SJSA1 (cell line): ENCODE measurements around the gene C2CD4C. TPM values are rescaled to one million over a fixed set of nuclear protein-coding genes. Genes with fewer than 3 reads are reported as not detected.

Experiments used
- DNase-seq, 2 experiments: peaks; one replicate each; pipeline ENCODE4 v3.0.0-alpha.2; 2015 to 2020; ENCODE audit warnings: low spot score in 2 of 2, low read depth in 1 of 2
- H3K27ac ChIP-seq: fragments of 250-450 bp; sonication (Bioruptor Pico); 2 replicates; pipeline ENCODE4 v1.5.1; 2020; ENCODE audit warnings: mild to moderate bottlenecking, moderate library complexity
- H3K27me3 ChIP-seq: fragments of 250-450 bp; sonication (Bioruptor Pico); replicated peaks from 2 replicates; pipeline ENCODE4 v1.5.1; 2020; ENCODE audit warnings: mild to moderate bottlenecking, moderate library complexity
- H3K36me3 ChIP-seq: fragments of 250-450 bp; sonication (Bioruptor Pico); 2 replicates; pipeline ENCODE4 v1.5.1; 2020; ENCODE audit warnings: mild to moderate bottlenecking
- H3K4me1 ChIP-seq: fragments of 250-450 bp; sonication (Bioruptor Pico); replicated peaks from 2 replicates; pipeline ENCODE4 v1.6.1; 2021; ENCODE audit warnings: mild to moderate bottlenecking
- H3K4me3 ChIP-seq: fragments of 250-450 bp; sonication (Bioruptor Pico); 2 replicates; pipeline ENCODE4 v1.5.1; 2020; ENCODE audit warnings: mild to moderate bottlenecking
- H3K9me3 ChIP-seq: fragments of 250-450 bp; sonication (Bioruptor Pico); replicated peaks from 2 replicates; pipeline ENCODE4 v1.5.1; 2020; ENCODE audit warnings: mild to moderate bottlenecking
- total RNA-seq: library from RNA; depleted of rRNA; stranded (reverse); fragments of >200 nt; shearing (Covaris generic); gene quantifications from 2 replicates; pipeline ENCODE4 v1.2.3, GENCODE V29; 2014

Gene C2CD4C
- total RNA-seq, 1 experiment from 2014 or later: 0.05 TPM

DNA sequence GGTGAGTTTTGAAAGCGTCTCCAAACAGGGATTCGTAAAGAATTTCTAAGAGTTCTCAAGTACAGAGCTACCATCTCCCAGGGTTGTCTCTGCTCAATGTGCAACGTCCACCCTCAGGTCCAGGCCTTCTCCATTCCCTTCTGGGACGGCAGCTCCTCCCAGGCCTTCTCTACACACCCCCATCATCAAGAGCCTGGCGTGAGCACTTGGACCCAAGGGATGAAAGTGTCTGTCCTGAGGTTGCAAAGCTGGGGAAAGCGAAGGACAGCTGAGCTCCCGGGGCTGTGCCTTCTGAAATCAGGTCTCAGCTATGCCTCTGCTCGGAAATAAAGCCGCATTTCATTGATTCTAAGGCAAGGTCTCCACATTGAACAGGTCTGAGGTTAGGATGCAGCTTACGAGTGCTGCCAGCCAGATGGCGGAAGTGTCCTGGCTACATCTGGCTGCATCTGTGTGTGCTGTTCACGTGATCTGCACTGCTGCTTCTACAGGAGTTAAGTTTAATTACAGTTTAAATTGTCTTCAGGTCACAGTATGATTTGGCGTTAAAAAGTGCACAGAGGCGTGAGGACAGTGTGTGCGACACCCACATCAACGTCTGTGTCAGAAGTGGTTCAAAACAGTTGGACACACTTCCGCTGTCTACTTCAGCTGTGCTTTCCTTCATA is 37.3 kb downstream of the C2CD4C start:
- H3K9me3 ChIP-seq: no peaks in the 10 kb centered on the region
- H3K4me3 ChIP-seq: no peak overlapping the region
- H3K4me1 ChIP-seq: no peaks in the 10 kb centered on the region
- H3K36me3 ChIP-seq: no peaks in the 10 kb centered on the region
- no peak overlapping the region for H3K27ac ChIP-seq
- peak in 1 of 2 experiments; percentile 24 for DNase-seq
- peaks cover 59% of the 10 kb centered on the region for H3K27me3 ChIP-seq

DNA sequence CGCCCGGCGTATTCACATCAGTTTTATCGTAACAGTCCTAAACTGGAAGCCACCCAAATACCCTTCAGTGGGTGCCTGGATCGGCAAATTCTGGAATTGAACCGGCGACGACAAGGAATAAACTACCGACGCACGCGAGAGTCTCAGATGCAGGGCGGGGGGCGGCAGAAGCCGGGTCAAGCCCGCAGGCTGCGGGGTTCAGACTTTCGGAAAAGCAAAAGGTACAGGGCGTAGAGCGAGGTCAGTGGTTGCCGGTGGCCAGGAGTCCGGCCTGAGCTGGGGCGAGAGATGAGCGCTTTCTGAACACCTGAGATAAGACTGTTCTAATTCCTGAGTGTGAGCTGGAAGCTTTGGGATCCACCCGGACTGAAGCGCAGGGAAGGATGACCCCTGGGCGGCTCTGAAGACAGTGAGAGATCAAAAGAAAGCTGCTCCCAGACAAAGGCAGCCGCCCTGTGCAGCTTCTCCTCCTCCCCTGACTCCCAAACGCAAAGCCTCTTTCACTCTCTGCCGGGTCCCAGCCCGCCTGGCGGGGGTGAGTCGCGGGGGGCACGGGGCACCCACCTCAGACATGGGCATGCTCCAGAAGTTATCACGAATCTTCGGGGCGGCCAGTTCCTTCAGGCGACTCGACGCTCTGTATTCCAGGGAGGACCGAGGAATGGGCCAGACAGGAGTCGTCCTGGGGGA is 38.2 kb downstream of the C2CD4C start:
- peaks cover 56% of the 10 kb centered on the region for H3K27me3 ChIP-seq
- H3K36me3 ChIP-seq: no peaks in the 10 kb centered on the region
- H3K27ac ChIP-seq: no peak overlapping the region
- H3K9me3 ChIP-seq: no peaks in the 10 kb centered on the region
- DNase-seq: peak in 1 of 2 experiments; percentile 32
- H3K4me3 ChIP-seq: no peak overlapping the region
- no peaks in the 10 kb centered on the region for H3K4me1 ChIP-seq

DNA sequence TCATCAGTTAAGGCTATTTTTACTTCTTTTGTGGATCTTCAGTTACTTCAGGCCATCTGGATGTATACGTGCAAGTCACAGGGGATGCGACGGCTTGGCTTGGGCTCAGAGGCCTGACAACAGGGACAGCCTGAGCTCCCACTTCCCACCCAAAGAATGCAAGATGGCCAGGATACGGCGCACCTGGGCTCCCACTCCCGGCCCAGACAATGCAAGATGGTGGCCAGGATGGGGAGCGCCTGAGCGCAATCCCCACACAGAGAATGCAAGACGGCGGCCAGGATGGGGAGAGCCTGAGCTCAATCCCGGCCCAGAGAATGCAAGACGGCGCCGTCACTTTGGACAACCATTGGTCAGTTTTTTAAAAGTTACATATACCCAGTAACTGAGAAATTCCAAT is 39.1 kb downstream of the C2CD4C start:
- Histone ChIP-seq H3K27me3 (peaks cover 47% of the 10 kb centered on the region), H3K4me1 (no peaks in the 10 kb centered on the region), H3K4me3 (no peak overlapping the region), H3K27ac (no peak overlapping the region), H3K9me3 (no peaks in the 10 kb centered on the region), H3K36me3 (no peaks in the 10 kb centered on the region)
- DNase-seq: peak in 1 of 2 experiments; percentile 25

DNA sequence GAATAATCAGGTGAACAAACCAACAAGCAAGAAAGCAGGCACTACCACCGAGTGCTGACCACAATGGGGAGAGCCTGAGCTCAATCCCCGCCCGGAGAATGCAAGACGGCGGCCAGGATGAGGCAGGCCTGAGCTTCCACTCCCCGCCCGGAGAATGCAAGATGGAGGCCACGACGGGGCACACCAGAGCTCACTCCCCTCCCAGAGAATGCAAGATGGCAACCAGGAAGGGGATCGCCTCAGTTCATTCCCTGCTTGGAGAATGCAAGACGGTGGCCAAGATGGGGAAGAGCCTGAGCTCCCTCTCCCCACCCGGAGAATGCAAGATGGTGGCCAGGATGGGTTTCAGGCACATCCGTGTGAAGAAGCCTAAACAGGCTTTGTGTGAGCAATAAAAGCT is 39.7 kb downstream of the C2CD4C start:
- DNase-seq: peak in 1 of 2 experiments; percentile 26
- no peaks in the 10 kb centered on the region for H3K36me3 ChIP-seq
- no peaks in the 10 kb centered on the region for H3K4me1 ChIP-seq
- no peak overlapping the region for H3K4me3 ChIP-seq
- no peaks in the 10 kb centered on the region for H3K9me3 ChIP-seq
- no peak overlapping the region for H3K27ac ChIP-seq
- H3K27me3 ChIP-seq: peaks cover 41% of the 10 kb centered on the region

DNA sequence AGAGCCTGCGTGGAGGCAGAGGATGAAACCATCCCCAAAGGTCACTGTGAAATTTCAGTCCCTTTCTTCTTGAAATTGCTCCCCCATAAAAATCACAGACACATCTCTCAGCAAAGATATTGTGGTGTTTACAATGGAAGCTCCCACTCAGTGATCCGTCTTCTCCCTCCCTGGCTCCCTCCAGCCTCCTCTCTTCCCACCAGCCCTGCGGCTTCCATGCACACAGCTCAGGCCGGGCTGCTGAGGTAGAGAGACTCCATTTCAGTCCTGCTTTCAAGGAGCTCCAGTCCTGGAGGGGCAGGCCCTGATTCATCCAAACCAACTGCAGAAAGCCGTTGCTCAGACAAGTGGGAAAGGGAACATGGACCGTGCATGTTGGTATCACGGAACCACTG is 40.3 kb downstream of the C2CD4C start:
- Histone ChIP-seq H3K27ac (no peak overlapping the region), H3K36me3 (no peaks in the 10 kb centered on the region), H3K4me1 (no peaks in the 10 kb centered on the region), H3K9me3 (no peaks in the 10 kb centered on the region), H3K4me3 (no peak overlapping the region), H3K27me3 (peaks cover 34% of the 10 kb centered on the region)
- peak in 1 of 2 experiments; percentile 22 for DNase-seq

DNA sequence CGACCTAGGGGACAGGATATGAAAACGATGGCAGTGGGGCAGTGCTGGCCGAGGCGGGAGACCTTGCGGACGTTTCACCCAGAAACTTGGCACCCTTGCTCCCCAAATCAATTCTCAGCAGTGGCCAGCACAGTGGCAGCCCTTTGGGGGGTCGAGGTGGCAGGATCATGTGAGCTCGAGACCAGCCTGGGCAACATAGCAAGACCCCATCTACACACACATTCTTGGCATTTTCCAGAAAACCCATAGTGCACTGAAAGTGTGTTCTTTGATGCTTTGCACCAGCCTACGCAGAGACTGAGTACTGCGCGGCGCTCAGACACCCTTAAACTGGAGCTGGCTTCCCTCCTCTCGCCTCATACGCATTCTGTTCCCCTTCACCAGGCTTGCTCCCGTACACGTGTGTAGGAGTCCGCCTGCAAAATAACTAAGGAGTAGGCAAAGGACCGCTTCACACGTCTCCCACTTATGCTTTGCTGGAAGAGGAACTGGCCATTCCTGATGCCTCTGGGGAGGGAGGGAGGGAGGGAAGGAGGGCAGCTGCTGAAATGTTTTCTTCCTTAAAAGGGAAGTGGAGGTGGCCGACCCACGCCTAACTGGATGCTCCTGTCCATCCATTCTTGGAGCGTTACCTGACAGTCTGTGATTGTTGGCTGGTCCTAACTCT is 40.9 kb downstream of the C2CD4C start:
- DNase-seq: peak in 1 of 2 experiments; percentile 15
- H3K27ac ChIP-seq: no peak overlapping the region
- H3K36me3 ChIP-seq: no peaks in the 10 kb centered on the region
- H3K4me3 ChIP-seq: no peak overlapping the region
- no peaks in the 10 kb centered on the region for H3K4me1 ChIP-seq
- peaks cover 29% of the 10 kb centered on the region for H3K27me3 ChIP-seq
- H3K9me3 ChIP-seq: no peaks in the 10 kb centered on the region

DNA sequence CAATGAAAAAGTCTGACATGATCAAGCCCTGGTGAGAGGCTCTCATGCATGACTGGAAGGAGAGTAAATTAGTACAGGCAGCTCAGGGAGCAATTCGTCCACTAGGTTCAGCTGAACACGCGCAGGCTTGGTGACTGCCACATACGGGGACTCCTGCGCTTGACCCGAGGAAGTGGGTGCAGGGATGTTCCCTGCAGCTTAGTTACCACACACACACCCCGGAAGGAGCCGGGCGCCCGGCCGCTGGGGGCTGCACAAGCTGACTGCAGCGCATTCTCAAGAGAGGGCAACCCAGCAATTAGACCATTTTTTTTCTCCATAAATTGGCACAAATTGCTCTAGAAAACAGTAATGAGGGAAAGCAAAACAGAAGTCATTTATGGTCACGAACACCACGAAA is 41.4 kb downstream of the C2CD4C start:
- Histone ChIP-seq H3K27ac (no peak overlapping the region), H3K4me3 (no peak overlapping the region), H3K36me3 (no peaks in the 10 kb centered on the region), H3K27me3 (peaks cover 24% of the 10 kb centered on the region), H3K9me3 (no peaks in the 10 kb centered on the region), H3K4me1 (no peaks in the 10 kb centered on the region)
- peak in 1 of 2 experiments; percentile 31 for DNase-seq

DNA sequence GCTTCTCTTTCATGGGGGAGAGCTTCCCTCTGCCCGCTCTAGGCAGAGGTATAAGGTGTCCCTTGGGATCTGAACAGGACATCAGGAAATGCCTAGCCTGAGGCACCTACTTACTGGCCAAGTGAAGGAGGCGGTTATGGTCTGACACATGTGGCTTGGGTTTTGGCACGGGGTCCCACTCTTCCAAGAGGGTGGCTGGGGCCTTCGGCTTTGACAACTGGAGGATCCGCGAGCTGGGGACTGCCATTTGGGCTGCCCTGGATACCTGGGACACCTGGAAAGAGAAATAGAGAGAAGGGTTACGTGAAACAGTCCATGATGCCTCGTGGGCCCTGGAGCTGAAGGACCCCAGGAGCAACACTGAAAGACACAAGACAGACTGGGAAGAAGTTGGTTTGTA is 42.0 kb downstream of the C2CD4C start:
- Histone ChIP-seq H3K27ac (no peak overlapping the region), H3K36me3 (no peaks in the 10 kb centered on the region), H3K4me1 (no peaks in the 10 kb centered on the region), H3K9me3 (no peaks in the 10 kb centered on the region), H3K4me3 (no peak overlapping the region), H3K27me3 (peaks cover 18% of the 10 kb centered on the region)
- peak in 1 of 2 experiments; percentile 30 for DNase-seq

DNA sequence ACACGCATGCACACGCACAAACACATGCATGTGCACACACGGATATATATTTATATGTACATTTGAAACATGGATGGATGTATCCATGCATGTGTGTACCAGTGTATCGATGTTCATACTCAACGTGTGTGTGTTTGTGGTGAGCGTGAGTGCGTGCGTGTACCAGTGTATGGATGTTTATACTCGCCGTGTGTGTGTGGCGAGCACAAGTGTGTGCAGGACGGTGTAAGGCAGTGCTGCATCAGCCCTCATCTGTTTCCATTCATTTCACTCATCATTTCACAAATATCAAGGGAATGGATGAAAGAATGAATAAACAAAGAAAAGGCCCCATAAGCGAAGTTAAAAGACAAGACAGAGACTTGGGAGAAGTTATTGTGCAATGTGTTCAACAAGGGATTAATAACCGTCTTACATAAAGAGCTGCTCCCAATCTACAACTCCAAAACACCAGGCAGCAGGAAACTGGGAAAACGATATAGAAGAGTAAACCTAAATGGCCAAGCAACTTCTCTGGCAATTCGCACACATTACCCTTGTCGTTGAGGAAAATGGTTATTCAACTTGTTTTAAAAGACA is 42.7 kb downstream of the C2CD4C start:
- H3K27me3 ChIP-seq: peaks cover 11% of the 10 kb centered on the region
- no peaks in the 10 kb centered on the region for H3K9me3 ChIP-seq
- no peaks in the 10 kb centered on the region for H3K4me1 ChIP-seq
- no peak overlapping the region for H3K27ac ChIP-seq
- H3K36me3 ChIP-seq: no peaks in the 10 kb centered on the region
- DNase-seq: peak in 1 of 2 experiments; percentile 9
- H3K4me3 ChIP-seq: no peak overlapping the region

DNA sequence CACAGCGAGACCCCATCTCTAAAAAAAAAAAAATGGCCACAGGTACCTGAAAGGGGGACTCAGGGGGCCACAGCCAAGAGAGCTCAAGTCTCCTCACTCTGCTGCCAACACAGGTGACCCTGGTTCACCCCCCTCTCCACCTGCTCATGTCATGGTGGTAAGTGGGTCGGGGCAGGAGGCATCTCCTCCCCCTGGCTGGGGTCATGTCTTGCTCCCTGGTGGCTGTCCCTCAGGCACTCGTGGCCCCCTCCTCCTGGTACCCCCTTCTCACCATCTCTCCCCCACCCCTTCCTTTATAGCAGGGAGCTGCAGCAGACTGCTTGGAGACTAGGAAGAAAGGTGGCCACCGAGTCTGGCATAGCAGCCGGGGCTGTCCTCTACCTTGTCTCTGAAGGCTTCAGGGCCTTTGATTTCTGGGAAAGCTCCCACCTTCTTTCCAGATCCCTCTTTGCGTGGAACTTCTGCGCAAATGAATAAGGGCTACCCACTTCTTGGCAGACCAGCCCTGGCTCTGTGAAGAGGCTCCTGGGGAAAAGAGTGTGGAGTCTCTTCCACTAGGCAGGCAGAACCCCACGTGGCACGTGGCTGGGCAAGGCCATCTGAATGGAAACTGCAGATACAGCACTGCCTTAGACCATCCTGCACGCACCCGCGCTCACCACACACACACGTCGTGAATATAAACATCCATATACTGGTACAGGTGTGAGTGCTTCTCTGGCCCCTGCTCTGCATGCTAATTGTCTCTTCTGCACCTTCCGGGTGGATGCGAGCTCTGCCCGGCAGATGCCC is 44.3 kb downstream of the C2CD4C start:
- Histone ChIP-seq H3K36me3 (no peaks in the 10 kb centered on the region), H3K27ac (no peak overlapping the region), H3K9me3 (no peaks in the 10 kb centered on the region), H3K4me3 (no peak overlapping the region), H3K4me1 (no peaks in the 10 kb centered on the region), H3K27me3 (0 out of 2 replicates have a peak, but pooled peaks cover 5% of the 10 kb centered on the region)
- peak in 1 of 2 experiments; percentile 29 for DNase-seq

DNA sequence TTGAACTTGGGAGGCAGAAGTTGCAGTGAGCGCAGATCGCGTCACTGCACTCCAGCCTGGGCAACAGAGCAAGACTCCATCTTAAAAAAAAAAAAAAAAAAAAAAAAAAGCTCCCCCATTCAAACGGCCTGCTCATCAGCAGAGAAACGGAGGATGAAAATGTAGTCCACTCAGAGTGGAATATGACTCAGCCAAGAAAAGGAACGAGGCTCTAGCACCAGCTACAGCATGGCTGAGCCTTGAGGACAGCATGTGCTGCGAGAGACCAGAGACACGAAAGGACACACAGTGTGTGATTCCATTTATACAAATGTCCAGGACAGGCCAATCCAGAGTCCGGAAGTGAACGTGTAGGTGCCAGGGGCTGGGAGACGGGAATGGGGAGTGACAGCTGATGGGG is 46.3 kb downstream of the C2CD4C start:
- peak in 1 of 2 experiments; percentile 28 for DNase-seq
- Histone ChIP-seq H3K4me1 (no peaks in the 10 kb centered on the region), H3K27me3 (0 out of 2 replicates have a peak, but pooled peaks cover 5% of the 10 kb centered on the region), H3K4me3 (no peak overlapping the region), H3K27ac (no peak overlapping the region), H3K9me3 (no peaks in the 10 kb centered on the region), H3K36me3 (no peaks in the 10 kb centered on the region)

DNA sequence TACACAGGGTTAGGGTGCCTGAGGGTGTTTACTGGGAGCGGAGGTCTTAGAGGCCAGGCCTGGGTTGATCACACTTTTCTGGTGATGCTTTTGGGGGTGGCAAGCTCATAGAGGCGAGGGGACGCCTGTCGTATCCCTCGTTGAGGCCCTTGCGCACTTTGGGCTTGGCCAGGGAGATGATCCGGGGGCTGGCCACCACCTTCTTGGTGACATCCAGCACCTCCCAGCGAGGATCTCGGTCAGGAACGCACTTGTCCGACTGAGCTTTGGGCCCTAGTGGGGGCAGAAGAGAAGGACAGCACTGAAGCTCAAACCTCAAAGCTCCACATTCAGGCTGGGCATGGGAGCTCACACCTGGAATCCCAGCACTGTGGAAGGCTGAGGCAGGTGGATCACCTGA is 46.8 kb downstream of the C2CD4C start:
- DNase-seq: peak in 1 of 2 experiments; percentile 40
- Histone ChIP-seq H3K9me3 (no peaks in the 10 kb centered on the region), H3K27me3 (0 out of 2 replicates have a peak, but pooled peaks cover 5% of the 10 kb centered on the region), H3K4me1 (no peaks in the 10 kb centered on the region), H3K27ac (no peak overlapping the region), H3K36me3 (no peaks in the 10 kb centered on the region), H3K4me3 (no peak overlapping the region)

DNA sequence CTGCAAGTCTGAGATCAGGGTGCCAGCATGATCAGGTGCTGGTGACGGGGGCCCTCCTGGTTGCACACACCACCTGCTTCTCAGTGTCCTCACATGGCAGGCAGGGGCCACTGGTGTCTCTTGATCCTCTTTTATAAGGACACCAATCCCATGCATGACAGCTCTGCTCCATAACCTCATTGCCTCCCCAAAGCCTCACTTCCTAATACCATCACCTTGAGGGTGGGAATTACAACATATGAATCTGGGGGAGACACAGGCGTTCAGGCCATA is 49.4 kb downstream of the C2CD4C start:
- no peak for DNase-seq
- no peaks in the 10 kb centered on the region for H3K9me3 ChIP-seq
- no peak overlapping the region for H3K4me3 ChIP-seq
- H3K36me3 ChIP-seq: no peaks in the 10 kb centered on the region
- no peaks in the 10 kb centered on the region for H3K27me3 ChIP-seq
- no peak overlapping the region for H3K27ac ChIP-seq
- no peaks in the 10 kb centered on the region for H3K4me1 ChIP-seq
